GM18867 (cell line): ENCODE results near the gene ACVR2B.

Source experiments
- ATAC-seq: cut with Tn5 transposase; IDR thresholded peaks from one replicate; pipeline ENCODE4 v1.9.1; 2021; ENCODE audit warnings: mild to moderate bottlenecking, moderate library complexity; ENCODE audit not compliant: unreplicated experiment

ACVR2B gene

GRCh38 chr3:38457111-38458003 lies 3.7 kb downstream of the ACVR2B start:
- no peak for ATAC-seq

- ATAC-seq = no peak
These were observed 5.3 kb downstream of the ACVR2B start for GRCh38 chr3:38458796-38459498.

- no peak for ATAC-seq
These were observed 5.9 kb downstream of the ACVR2B start for GRCh38 chr3:38459499-38460048.

- ATAC-seq = no peak
These were observed 6.9 kb downstream of the ACVR2B start for GRCh38 chr3:38460377-38461270.

GRCh38 chr3:38465588-38466154 lies 12.0 kb downstream of the ACVR2B start:
- ATAC-seq = no peak

- no peak for ATAC-seq
These were observed 15.1 kb downstream of the ACVR2B start for GRCh38 chr3:38468765-38469164.

GRCh38 chr3:38469852-38470251 lies 16.2 kb downstream of the ACVR2B start:
- ATAC-seq = no peak

GRCh38 chr3:38471260-38471857 lies 17.7 kb downstream of the ACVR2B start:
- no peak for ATAC-seq

GRCh38 chr3:38472342-38472741 lies 18.7 kb downstream of the ACVR2B start:
- no peak for ATAC-seq

GRCh38 chr3:38473229-38473628 lies 19.5 kb downstream of the ACVR2B start:
- ATAC-seq = no peak

GRCh38 chr3:38474928-38475605 lies 21.4 kb downstream of the ACVR2B start:
- ATAC-seq = no peak

- no peak for ATAC-seq
These were observed 22.0 kb downstream of the ACVR2B start for GRCh38 chr3:38475716-38476115.

GRCh38 chr3:38476157-38476756 lies 22.6 kb downstream of the ACVR2B start:
- no peak for ATAC-seq

GRCh38 chr3:38477057-38477820 lies 23.5 kb downstream of the ACVR2B start:
- ATAC-seq = no peak

- ATAC-seq = no peak
These were observed 24.3 kb downstream of the ACVR2B start for GRCh38 chr3:38477839-38478450.

GRCh38 chr3:38478901-38479300 lies 25.2 kb downstream of the ACVR2B start:
- no peak for ATAC-seq

GRCh38 chr3:38479431-38480092 lies 25.9 kb downstream of the ACVR2B start:
- peak; percentile 78 for ATAC-seq

GRCh38 chr3:38480093-38480445 lies 26.4 kb downstream of the ACVR2B start:
- ATAC-seq = no peak
